Measurements from ENCODE around the gene NEK7. TPM values are rescaled to one million over a fixed set of nuclear protein-coding genes. Genes with fewer than 3 reads are reported as not detected.

NEK7 gene
- total RNA-seq, 1 donor from 2014 or later: 63.2 TPM

GRCh38 chr1:198333744-198334143, 176.9 kb downstream of the NEK7 start:
- Mint-ChIP-seq H3K27ac (no peak overlapping the region), H3K4me1 (no peaks in the 10 kb centered on the region), H3K9me3 (peaks cover 18% of the 10 kb centered on the region), H3K36me3 (no peaks in the 10 kb centered on the region), H3K27me3 (ENCODE audit: low read depth) (no peaks in the 10 kb centered on the region), H3K4me3 (no peak overlapping the region)
- TF ChIP-seq, protein P1, sequence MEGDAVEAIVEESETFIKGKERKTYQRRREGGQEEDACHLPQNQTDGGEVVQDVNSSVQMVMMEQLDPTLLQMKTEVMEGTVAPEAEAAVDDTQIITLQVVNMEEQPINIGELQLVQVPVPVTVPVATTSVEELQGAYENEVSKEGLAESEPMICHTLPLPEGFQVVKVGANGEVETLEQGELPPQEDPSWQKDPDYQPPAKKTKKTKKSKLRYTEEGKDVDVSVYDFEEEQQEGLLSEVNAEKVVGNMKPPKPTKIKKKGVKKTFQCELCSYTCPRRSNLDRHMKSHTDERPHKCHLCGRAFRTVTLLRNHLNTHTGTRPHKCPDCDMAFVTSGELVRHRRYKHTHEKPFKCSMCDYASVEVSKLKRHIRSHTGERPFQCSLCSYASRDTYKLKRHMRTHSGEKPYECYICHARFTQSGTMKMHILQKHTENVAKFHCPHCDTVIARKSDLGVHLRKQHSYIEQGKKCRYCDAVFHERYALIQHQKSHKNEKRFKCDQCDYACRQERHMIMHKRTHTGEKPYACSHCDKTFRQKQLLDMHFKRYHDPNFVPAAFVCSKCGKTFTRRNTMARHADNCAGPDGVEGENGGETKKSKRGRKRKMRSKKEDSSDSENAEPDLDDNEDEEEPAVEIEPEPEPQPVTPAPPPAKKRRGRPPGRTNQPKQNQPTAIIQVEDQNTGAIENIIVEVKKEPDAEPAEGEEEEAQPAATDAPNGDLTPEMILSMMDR (IDR thresholded peaks at IDR 0.05; ENCODE audit: unreplicated experiment): no peak
- no peak for DNase-seq (ENCODE audit: low spot score in 2 of 2, unreplicated experiment in 2 of 2)

GRCh38 chr1:198335663-198336062, 178.9 kb downstream of the NEK7 start:
- H3K9me3 Mint-ChIP-seq: peaks cover 18% of the 10 kb centered on the region
- H3K4me1 Mint-ChIP-seq: no peaks in the 10 kb centered on the region
- no peak overlapping the region for H3K27ac Mint-ChIP-seq
- H3K27me3 Mint-ChIP-seq (ENCODE audit: low read depth): no peaks in the 10 kb centered on the region
- no peak for DNase-seq (ENCODE audit: low spot score in 2 of 2, unreplicated experiment in 2 of 2)
- H3K36me3 Mint-ChIP-seq: no peaks in the 10 kb centered on the region
- TF ChIP-seq, protein P1 (IDR thresholded peaks at IDR 0.05; ENCODE audit: unreplicated experiment): no peak
- H3K4me3 Mint-ChIP-seq: no peak overlapping the region

GRCh38 chr1:198337886-198338285, 181.1 kb downstream of the NEK7 start:
- Mint-ChIP-seq H3K4me3 (no peak overlapping the region), H3K9me3 (peaks cover 18% of the 10 kb centered on the region), H3K27me3 (ENCODE audit: low read depth) (no peaks in the 10 kb centered on the region), H3K4me1 (no peaks in the 10 kb centered on the region), H3K27ac (no peak overlapping the region), H3K36me3 (no peaks in the 10 kb centered on the region)
- TF ChIP-seq, protein P1 (IDR thresholded peaks at IDR 0.05; ENCODE audit: unreplicated experiment): no peak
- no peak for DNase-seq (ENCODE audit: low spot score in 2 of 2, unreplicated experiment in 2 of 2)

DNA sequence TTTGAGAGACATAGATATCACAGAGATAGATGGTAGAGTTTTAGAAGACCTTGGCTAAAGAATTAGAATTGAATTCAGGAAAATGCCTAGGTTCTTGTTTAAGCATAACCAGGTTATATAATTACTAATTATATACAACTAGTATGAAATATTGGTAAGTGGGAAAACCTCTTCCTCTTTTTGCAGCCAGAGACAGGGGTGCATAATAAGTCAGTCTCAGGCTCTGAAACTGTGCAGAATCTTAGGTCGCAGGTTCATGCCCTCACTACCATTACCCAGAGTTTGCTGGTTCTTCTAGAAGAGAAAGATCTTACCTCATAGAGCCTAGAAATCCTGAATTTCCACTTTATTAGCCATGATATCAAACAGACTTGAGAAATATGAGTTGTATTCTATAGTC, 183.3 kb downstream of the NEK7 start:
- Mint-ChIP-seq H3K4me1 (no peaks in the 10 kb centered on the region), H3K36me3 (no peaks in the 10 kb centered on the region), H3K9me3 (peaks cover 18% of the 10 kb centered on the region), H3K4me3 (no peak overlapping the region), H3K27me3 (ENCODE audit: low read depth) (no peaks in the 10 kb centered on the region), H3K27ac (no peak overlapping the region)
- no peak for DNase-seq (ENCODE audit: low spot score in 2 of 2, unreplicated experiment in 2 of 2)
- TF ChIP-seq, protein P1 (IDR thresholded peaks at IDR 0.05; ENCODE audit: unreplicated experiment): no peak

DNA sequence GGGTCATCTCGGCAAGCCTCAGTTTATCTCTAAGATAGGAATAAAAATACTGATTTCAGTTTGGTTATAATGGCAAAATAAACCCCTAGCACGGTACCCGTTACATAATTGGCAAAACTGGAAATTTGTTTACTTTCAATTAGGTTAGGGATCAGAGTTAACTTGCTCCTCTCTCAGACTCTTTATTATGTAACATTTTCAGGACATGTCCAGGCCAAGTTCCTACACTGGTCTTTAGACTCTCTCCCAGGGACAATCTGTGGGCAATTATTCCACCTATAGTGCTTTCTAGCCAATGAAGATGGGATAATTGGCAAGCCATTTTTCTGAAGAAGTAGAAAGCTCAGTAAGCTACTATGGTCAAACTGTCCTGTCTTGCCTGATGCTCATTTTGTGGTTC, 189.4 kb downstream of the NEK7 start:
- Mint-ChIP-seq H3K4me3 (no peak overlapping the region), H3K36me3 (no peaks in the 10 kb centered on the region), H3K9me3 (no peaks in the 10 kb centered on the region), H3K4me1 (peaks cover 1% of the 10 kb centered on the region), H3K27ac (no peak overlapping the region), H3K27me3 (ENCODE audit: low read depth) (no peaks in the 10 kb centered on the region)
- DNase-seq (ENCODE audit: low spot score in 2 of 2, unreplicated experiment in 2 of 2): no peak
- TF ChIP-seq, protein P1 (IDR thresholded peaks at IDR 0.05; ENCODE audit: unreplicated experiment): no peak

DNA sequence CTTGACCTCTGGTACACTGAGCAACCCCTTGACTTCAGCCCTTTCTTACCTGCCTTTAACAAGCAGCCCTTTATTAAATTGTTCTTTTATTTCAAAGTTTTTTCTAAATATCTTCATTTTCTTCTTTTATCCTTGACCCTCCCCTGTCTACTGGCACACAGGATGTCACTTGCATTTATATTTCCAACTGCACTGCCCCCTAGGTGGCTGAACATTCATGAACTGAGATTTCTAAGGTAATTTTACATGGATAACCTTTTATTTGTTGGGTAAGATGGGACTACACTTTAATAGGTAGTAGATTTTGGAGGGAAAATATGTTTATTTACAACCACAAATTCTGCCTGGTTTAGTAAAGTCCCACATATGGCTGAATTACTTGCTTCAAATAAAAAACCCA, 193.7 kb downstream of the NEK7 start:
- H3K36me3 Mint-ChIP-seq: no peaks in the 10 kb centered on the region
- H3K9me3 Mint-ChIP-seq: no peaks in the 10 kb centered on the region
- no peaks in the 10 kb centered on the region for H3K27me3 Mint-ChIP-seq (ENCODE audit: low read depth)
- H3K27ac Mint-ChIP-seq: no peak overlapping the region
- H3K4me3 Mint-ChIP-seq: no peak overlapping the region
- TF ChIP-seq, protein P1 (IDR thresholded peaks at IDR 0.05; ENCODE audit: unreplicated experiment): no peak
- peaks cover 14% of the 10 kb centered on the region for H3K4me1 Mint-ChIP-seq
- DNase-seq (ENCODE audit: low spot score in 2 of 2, unreplicated experiment in 2 of 2): no peak

Data from mesothelial cell of epicardium (in vitro differentiated cells).